AG04450 (cell line): ENCODE measurements around the gene SH2D1A. TPM values are rescaled to one million over a fixed set of nuclear protein-coding genes. Genes with fewer than 3 reads are reported as not detected.
"Not testable (repeated sequence)": the region's sequence is repeated elsewhere in the genome, so short reads cannot be mapped to it uniquely, and the experiment has no call there.

Source experiments
- CTCF ChIA-PET: fragments of 300-600, 350-600 bp; formaldehyde crosslinking; extraction: SDS; loops from one replicate; lab custom pipeline; 2022; ENCODE audit warnings: antibody characterized with exemption, inconsistent platforms; lab: Charles Lee
- POLR2A ChIA-PET: fragments of 350-600 bp; formaldehyde crosslinking; extraction: SDS; loops from one replicate; lab custom pipeline; 2021; ENCODE audit warnings: antibody characterized with exemption, inconsistent platforms; lab: Yijun Ruan, JAX
- DNase-seq: peaks from one replicate; pipeline ENCODE4 v3.0.0-alpha.2; 2011; ENCODE audit warnings: low read depth, low spot score
- H3K27ac ChIP-seq: one replicate; pipeline ENCODE4 v1.5.1; 2012; ENCODE audit warnings: low read depth, low read length, control low read depth
- H3K27me3 ChIP-seq: one replicate; pipeline ENCODE4 v1.6.0; 2012; ENCODE audit warnings: low read length; ENCODE audit not compliant: control insufficient read depth, insufficient read depth
- H3K4me3 ChIP-seq: 2 replicates; pipeline ENCODE4 v1.5.1; 2011; ENCODE audit warnings: mild to moderate bottlenecking, low read depth, low read length, control low read depth
- H3K9me3 ChIP-seq: 2 replicates; pipeline ENCODE4 v1.5.1; 2012; ENCODE audit warnings: low read length; ENCODE audit not compliant: control insufficient read depth, insufficient read depth
- polyA plus RNA-seq: library from polyadenylated mRNA; depleted of rRNA; stranded (reverse); fragments of >200 nt; gene quantifications from 2 replicates; pipeline ENCODE4 v1.2.3, GENCODE V29; 2011
- TF ChIP-seq, protein P1 (sequence below): IDR thresholded peaks from 2 replicates; pipeline ENCODE4 v1.5.1; 2011; ENCODE audit warnings: low read depth, low read length, control low read depth, inconsistent platforms

The SH2D1A gene
- polyA plus RNA-seq, 1 experiment, result not detected

DNA sequence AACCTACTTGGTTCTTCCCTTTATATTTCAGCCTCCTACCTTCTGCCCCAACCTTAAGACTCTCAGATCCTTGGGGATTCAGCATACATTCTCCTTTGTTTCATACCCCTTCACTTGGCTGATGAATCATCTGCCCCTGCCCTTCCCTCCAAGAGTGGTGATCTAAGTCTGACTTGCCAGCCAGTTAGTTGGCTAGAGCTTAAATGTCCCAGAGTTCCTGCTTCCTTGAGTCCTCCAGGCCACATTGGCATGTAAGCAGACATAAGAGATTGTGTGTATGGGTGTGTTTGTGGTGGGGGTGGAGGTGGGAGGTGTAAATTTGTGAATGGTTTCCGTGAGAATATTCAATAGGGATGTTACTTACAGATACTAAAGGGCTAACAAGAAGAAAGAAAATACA lies 17.6 kb upstream of the SH2D1A start:
- TF ChIP-seq, protein P1, sequence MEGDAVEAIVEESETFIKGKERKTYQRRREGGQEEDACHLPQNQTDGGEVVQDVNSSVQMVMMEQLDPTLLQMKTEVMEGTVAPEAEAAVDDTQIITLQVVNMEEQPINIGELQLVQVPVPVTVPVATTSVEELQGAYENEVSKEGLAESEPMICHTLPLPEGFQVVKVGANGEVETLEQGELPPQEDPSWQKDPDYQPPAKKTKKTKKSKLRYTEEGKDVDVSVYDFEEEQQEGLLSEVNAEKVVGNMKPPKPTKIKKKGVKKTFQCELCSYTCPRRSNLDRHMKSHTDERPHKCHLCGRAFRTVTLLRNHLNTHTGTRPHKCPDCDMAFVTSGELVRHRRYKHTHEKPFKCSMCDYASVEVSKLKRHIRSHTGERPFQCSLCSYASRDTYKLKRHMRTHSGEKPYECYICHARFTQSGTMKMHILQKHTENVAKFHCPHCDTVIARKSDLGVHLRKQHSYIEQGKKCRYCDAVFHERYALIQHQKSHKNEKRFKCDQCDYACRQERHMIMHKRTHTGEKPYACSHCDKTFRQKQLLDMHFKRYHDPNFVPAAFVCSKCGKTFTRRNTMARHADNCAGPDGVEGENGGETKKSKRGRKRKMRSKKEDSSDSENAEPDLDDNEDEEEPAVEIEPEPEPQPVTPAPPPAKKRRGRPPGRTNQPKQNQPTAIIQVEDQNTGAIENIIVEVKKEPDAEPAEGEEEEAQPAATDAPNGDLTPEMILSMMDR, result no peak
- POLR2A ChIA-PET, result no interaction called here
- Histone ChIP-seq H3K4me3 (no peak overlapping the region), H3K9me3 (no peaks in the 10 kb centered on the region), H3K27ac (no peak overlapping the region), H3K27me3 (no peaks in the 10 kb centered on the region)
- CTCF ChIA-PET, result no interaction called here
- no peak for DNase-seq

DNA sequence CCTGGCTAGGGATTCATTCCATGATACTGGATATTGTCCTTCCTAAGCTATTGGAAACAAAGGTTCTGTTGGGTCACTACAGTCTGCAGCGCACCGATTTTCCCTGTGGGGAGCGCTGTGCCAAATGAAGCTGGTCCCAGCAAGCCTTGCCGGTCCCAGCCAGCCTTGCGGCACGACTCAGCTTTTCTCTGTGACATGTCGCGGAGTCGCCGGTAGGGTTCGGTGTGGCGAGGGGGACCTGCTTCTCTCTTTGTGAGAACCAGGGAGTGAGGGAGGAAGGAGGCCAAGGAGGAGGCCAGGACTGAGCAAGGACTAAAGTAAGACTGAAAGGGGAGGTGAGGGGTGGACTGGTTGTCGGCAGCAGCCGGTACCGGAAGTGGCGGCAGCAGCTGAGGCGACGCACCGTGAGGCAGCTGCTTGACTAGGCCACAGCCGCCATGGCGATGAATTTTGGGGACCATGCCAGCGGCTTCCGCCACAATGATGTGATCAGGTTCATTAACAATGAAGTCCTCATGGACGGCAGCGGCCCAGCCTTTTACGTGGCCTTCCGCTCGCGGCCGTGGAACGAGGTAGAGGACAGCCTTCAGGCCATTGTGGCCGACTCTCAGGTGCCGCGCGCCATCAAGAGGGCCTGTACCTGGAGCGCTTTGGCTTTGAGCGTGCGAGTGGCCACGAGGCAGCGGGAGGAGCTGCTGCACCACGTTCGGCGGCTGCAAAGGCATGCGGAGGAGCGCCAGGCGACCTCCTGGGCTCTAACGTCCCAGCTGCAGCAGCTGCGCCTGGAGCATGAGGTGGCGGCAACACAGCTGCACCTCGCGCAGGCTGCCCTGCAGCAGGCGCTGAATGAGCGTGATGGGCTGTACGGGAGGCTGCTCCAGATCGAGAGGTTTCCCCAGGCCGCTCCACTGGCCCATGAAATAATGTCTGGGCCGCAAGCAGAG lies 13.6 kb upstream of the SH2D1A start, which contains the start of gene TEX13D:
TSS of gene TEX13D (plus strand) at position 180 of the 944 bp plus-strand sequence. CDS start at position 438, 258 bp downstream.
- no peak within 1 kb of the TSS for H3K4me3 ChIP-seq
- TF ChIP-seq, protein P1, result no peak
- CTCF ChIA-PET, result no interaction called here

DNA sequence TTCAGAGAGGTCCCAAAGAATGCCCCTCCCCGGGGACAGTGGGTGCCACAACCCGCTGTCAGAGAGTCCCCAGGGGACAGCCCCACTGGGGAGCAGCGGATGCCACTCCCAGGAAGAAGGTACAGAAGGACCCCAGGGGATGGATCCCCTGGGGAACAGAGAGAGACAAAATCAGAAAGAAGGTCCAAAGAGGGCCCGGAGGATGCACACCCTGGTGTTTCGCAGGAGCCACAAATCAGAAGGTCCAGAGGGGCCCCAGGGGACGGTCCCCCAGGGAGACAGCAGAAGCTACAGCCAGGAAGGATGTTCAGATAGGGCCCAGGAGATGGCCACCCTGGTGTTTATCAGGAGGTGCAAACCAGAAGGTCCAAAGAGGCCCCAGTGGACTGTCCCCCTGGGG lies 12.5 kb upstream of the SH2D1A start:
- no peak for DNase-seq
- TF ChIP-seq, protein P1, result no peak
- H3K4me3 ChIP-seq, result no peak overlapping the region
- ChIA-PET POLR2A (no interaction called here), CTCF (no interaction called here)
- H3K9me3 ChIP-seq, result no peaks in the 10 kb centered on the region
- H3K27me3 ChIP-seq, result no peaks in the 10 kb centered on the region
- H3K27ac ChIP-seq, result no peak overlapping the region

More for the DNA sequence above, 13.6 kb upstream of the SH2D1A start, which contains the start of gene TEX13D:
- no peak for DNase-seq
- POLR2A ChIA-PET, result no interaction called here
- no peaks in the 10 kb centered on the region for H3K27me3 ChIP-seq
- no peaks in the 10 kb centered on the region for H3K9me3 ChIP-seq
- H3K27ac ChIP-seq, result no peak within 1 kb of the TSS

GRCh38 chrX:124334555-124334954 lies 11.8 kb upstream of the SH2D1A start:
- CTCF ChIA-PET, H3K27ac ChIP-seq, H3K4me3 ChIP-seq, H3K27me3 ChIP-seq, DNase-seq, H3K9me3 ChIP-seq, POLR2A ChIA-PET: not testable (repeated sequence)

- CTCF ChIA-PET, result no interaction called here
- H3K9me3 ChIP-seq, result no peaks in the 10 kb centered on the region
- POLR2A ChIA-PET, result no interaction called here
- H3K4me3 ChIP-seq, result no peak overlapping the region
- no peak for DNase-seq
- no peak overlapping the region for H3K27ac ChIP-seq
- TF ChIP-seq, protein P1, result no peak
- no peaks in the 10 kb centered on the region for H3K27me3 ChIP-seq
These were observed 10.8 kb upstream of the SH2D1A start for GRCh38 chrX:124335598-124335997.
